HFF-Myc (cell line): ENCODE results near the gene NSUN3.
A peak's percentile ranks its signal among the peaks of the same experiment; 100 is the strongest.

Experiments used
- DNase-seq: peaks from one replicate; pipeline ENCODE4 v3.0.0-alpha.2; 2011; ENCODE audit warnings: low read depth; ENCODE audit errors: extremely low read depth
- H3K4me3 ChIP-seq: replicated peaks from 2 replicates; pipeline ENCODE4 v1.5.1; 2011; ENCODE audit warnings: low read depth, mild to moderate bottlenecking, control low read depth, low read length
- TF ChIP-seq, protein P1 (sequence below): IDR thresholded peaks from 2 replicates; pipeline ENCODE4 v1.5.1; 2012; ENCODE audit warnings: mild to moderate bottlenecking, low read depth, low read length, control low read depth; ENCODE audit errors: missing control alignments

The NSUN3 gene

DNA sequence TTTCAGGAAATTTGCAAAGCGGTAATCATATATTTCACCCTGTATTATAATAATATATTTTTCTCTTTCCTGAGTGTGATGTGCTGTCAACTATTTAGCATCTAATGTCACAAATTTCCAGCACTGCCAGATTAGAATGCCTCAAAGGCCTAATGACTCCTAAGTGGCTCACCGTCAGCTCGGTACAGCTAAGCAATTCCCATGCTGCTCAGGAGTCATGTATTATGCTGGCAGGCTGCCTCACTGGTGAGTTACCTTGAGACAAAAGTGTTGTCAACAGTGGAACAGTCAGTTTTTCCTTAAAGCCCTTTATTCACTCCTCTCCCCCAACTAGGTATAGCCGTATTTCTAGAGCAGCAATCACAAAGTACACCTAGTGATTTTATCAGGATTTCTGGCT, 83.6 kb downstream of the NSUN3 start:
- TF ChIP-seq, protein P1, sequence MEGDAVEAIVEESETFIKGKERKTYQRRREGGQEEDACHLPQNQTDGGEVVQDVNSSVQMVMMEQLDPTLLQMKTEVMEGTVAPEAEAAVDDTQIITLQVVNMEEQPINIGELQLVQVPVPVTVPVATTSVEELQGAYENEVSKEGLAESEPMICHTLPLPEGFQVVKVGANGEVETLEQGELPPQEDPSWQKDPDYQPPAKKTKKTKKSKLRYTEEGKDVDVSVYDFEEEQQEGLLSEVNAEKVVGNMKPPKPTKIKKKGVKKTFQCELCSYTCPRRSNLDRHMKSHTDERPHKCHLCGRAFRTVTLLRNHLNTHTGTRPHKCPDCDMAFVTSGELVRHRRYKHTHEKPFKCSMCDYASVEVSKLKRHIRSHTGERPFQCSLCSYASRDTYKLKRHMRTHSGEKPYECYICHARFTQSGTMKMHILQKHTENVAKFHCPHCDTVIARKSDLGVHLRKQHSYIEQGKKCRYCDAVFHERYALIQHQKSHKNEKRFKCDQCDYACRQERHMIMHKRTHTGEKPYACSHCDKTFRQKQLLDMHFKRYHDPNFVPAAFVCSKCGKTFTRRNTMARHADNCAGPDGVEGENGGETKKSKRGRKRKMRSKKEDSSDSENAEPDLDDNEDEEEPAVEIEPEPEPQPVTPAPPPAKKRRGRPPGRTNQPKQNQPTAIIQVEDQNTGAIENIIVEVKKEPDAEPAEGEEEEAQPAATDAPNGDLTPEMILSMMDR: no peak
- H3K4me3 ChIP-seq: no peak overlapping the region
- no peak for DNase-seq

DNA sequence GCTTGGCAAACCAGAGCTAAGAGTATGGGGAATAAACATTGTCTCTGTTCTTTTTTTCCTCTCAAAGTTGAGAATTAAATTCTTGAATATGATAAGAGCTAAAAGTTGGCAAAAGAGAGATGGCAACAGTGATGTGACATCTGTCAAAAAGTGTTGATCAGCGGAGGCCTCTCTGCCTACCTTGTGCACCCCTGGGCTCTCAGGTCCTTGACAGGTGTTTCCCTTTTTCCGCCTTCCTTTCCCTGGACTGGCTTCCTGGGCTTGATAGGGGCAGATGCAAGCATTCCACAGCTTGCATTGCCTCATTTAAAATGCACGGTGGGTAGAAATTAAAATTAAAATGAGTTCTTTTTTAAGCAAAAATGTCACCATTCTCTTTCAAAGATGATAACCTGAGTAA, 84.2 kb downstream of the NSUN3 start:
- TF ChIP-seq, protein P1: no peak

DNA sequence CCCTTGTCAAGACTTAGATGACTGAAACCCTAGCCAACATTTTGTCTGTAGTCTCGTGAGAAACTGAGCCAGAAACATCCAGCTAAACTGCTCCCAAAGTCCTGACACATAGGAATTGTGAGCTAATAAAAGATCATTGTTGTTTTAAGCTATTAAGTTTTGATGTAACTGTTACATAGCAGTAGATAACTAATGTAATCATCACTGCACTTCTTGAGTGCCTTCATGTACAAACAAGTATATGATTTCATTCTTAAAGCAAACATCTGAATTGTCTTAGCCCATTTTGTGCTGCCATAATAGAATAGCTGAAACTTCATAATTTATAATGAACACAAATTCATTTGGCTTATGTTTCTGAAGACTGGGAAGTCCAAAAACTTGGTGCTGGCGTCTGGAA, 87.3 kb downstream of the NSUN3 start:
- no peak overlapping the region for H3K4me3 ChIP-seq
- TF ChIP-seq, protein P1: no peak
- no peak for DNase-seq

More for the DNA sequence above, 84.2 kb downstream of the NSUN3 start:
- H3K4me3 ChIP-seq: no peak overlapping the region
- no peak for DNase-seq

DNA sequence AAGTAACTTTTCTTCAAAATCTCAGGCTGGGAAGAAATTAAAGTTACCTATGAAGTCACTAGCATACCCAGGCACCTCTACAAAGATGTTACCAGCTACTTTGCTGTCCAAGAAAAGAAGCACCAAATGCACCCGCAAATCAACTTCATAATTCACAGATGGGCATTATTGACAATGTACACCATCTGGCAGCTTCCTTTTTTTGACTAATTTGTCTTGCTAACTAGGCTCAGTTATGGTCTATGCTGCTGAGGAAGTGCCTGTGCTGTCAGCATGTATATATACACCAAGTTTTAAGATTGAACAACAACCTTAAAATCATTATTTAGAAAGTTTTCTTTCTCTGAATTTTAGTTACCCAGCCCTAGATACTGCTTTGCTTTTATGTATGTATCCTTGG, 93.8 kb downstream of the NSUN3 start:
- DNase-seq: no peak
- TF ChIP-seq, protein P1: no peak
- no peak overlapping the region for H3K4me3 ChIP-seq

DNA sequence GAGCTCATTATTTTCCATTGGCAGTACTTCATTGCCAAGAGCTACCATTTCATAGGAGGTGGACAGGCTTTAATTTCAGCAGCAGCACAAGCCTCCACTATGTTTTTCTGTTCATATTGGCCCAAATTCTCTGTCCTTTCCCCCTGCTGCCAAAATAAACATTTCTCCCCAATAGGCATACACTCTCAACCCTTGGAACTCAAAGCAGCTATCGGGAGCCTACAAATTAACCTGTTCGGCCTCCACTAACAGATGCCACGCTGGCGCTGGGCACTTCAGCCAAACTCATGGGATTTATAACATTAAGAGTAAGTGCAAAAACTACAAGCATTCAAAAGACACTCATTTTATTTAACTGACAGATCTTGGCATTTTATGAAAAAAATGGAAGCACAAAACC, 95.7 kb downstream of the NSUN3 start:
- H3K4me3 ChIP-seq: no peak overlapping the region
- DNase-seq: no peak
- TF ChIP-seq, protein P1: no peak

DNA sequence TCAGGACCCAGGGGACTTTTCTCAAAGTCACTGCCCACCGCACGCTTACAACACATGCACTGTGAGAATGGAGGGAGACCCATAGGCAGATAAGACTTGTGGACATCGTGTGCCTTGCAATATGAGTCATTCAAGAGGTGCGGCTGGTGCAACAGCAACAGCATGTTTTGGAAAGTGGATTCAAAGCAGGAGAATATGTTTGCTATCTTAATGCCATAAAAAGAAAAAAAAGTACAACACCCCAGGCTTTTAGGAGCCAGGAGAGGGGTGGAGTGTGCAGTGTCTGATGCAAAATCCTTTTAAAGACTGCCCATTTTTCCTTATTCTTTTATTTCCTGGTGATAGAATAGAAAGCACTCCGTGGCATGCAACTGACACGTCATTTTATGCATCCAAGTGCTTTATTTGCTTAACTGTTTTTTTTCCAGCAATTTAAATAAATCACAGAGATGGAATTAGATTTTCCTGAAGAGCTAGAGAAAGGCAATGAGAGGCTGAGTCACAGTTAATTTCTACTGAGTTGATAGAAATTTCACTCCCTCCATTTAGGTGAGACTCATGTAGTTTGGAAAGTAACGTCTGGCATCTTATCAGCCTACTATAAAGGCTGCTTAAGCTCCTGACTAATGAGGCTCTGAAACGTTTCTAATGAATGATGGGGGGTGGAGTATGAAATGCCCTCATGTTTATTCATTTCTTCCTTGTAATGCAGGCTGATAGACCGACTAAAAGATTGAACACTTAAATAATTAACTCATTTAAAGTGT, 96.4 kb downstream of the NSUN3 start:
- no peak overlapping the region for H3K4me3 ChIP-seq
- no peak for DNase-seq
- TF ChIP-seq, protein P1: no peak

DNA sequence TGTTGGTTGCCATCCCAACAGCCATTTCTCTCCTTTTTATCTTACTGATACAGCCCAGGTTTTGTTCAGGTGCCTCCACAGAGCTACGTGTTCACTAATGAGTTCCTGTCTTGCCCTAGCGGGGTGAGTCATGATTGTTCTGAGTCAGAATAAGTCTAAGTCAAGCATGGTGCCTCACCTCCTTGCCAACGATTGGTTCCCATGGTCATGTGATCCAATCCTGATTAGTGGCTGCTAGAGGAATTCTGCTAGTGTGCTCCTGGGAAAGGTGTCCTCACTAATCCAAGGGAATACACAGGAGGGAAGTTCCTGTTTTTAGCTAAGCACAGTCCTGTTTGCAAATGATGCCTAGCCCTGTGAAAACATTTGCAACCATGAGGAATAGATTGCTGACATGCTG, 99.8 kb downstream of the NSUN3 start:
- H3K4me3 ChIP-seq: no peak overlapping the region
- peak; percentile 25 for DNase-seq

More for the DNA sequence above, 99.8 kb downstream of the NSUN3 start:
- TF ChIP-seq, protein P1: no peak
